ENCODE results near the gene NOS1AP. TPM values are rescaled to one million over a fixed set of nuclear protein-coding genes. Genes with fewer than 3 reads are reported as not detected.

The NOS1AP gene
- total and polyA plus RNA-seq, 9 of the 15 experiments (the other 6 are each of a cell fraction or from before 2014, with no cell fraction given), result 0.07 to 1.5 (median 0.22) TPM

- TF ChIP-seq REST (IDR thresholded peaks at IDR 0.05; ENCODE audit: borderline replicate concordance) (no peak; the same call in 1 of the 2 replicates), REST (CRISPR knock-in tag; IDR thresholded peaks at IDR 0.05; ENCODE audit: low read depth) (no peak), ZNF134 (CRISPR knock-in tag; conservative IDR thresholded peaks at IDR 0.05) (0 out of 2 replicates have a peak, but pooled peaks have one; percentile 35), ZNF280A (IDR thresholded peaks at IDR 0.05; ENCODE audit: low read depth, partially characterized antibody) (no peak), CTBP1 (IDR thresholded peaks at IDR 0.05; ENCODE audit: borderline replicate concordance) (peak; percentile 99), ZHX1 (conservative IDR thresholded peaks at IDR 0.05; ENCODE audit: low read length) (no peak), ZNF175 (CRISPR knock-in tag; IDR thresholded peaks at IDR 0.05; ENCODE audit: low read depth) (peak; percentile 81; the same call in 1 of the 2 replicates), SREBF2 (CRISPR knock-in tag; IDR thresholded peaks at IDR 0.05) (no peak), CREB1 (IDR thresholded peaks at IDR 0.05) (peak; percentile 56; the same call in 1 of the 2 replicates), CREB1 (CRISPR knock-in tag; IDR thresholded peaks at IDR 0.05) (no peak), SRF (CRISPR knock-in tag; IDR thresholded peaks at IDR 0.05) (no peak), TCF7 (IDR thresholded peaks at IDR 0.05; ENCODE audit: borderline replicate concordance) (no peak), CAMTA2 (CRISPR knock-in tag; conservative IDR thresholded peaks at IDR 0.05) (no peak), ZC3H4 (CRISPR knock-in tag; IDR thresholded peaks at IDR 0.05; ENCODE audit: borderline replicate concordance) (no peak), ZNF444 (CRISPR knock-in tag; IDR thresholded peaks at IDR 0.05) (no peak), ZC3H11A (IDR thresholded peaks at IDR 0.05; ENCODE audit: low read depth, low read length) (no peak)
Measured at GRCh38 chr1:162372159-162373071, 302.9 kb downstream of the NOS1AP start (continued).
